Small intestine (tissue), 7 donors: ENCODE data around the gene C11orf54. TPM values are rescaled to one million over a fixed set of nuclear protein-coding genes. Genes with fewer than 3 reads are reported as not detected.

Experiments
- DNase-seq, 2 donors: peaks; one replicate each; pipeline versions ENCODE4 v3.0.0 to v3.0.0-alpha.2; 2013
- FAIRE-seq: peaks from 2 replicates; lab custom pipeline; 2012; peaks lifted over from hg19 to GRCh38; lab: Jason Lieb, UNC
- H3K27ac ChIP-seq, 3 donors: one replicate each; pipeline ENCODE4 v1.5.1; 2013; ENCODE audit warnings: low read length in 2 of 3, mild to moderate bottlenecking in 2 of 3, control low read depth in 1 of 3, inconsistent platforms in 1 of 3, low read depth in 1 of 3, moderate library complexity in 1 of 3
- H3K27me3 ChIP-seq, 3 donors: one replicate each; pipeline ENCODE4 v1.6.1; 2013; ENCODE audit warnings: low read length in 3 of 3, inconsistent platforms in 1 of 3; ENCODE audit not compliant: control insufficient read depth in 3 of 3, insufficient read depth in 3 of 3
- H3K36me3 ChIP-seq, 3 donors: one replicate each; pipeline ENCODE4 v1.6.1; 2013; ENCODE audit warnings: low read length in 3 of 3, inconsistent platforms in 1 of 3, low read depth in 1 of 3, mild to moderate bottlenecking in 1 of 3, moderate library complexity in 1 of 3; ENCODE audit not compliant: control insufficient read depth in 3 of 3, insufficient read depth in 2 of 3
- H3K4me1 ChIP-seq, 3 donors: one replicate each; pipeline ENCODE4 v1.6.1; 2013; ENCODE audit warnings: low read length in 2 of 3, inconsistent platforms in 1 of 3, low read depth in 1 of 3, mild to moderate bottlenecking in 1 of 3, moderate library complexity in 1 of 3; ENCODE audit not compliant: control insufficient read depth in 3 of 3, insufficient read depth in 2 of 3
- H3K4me3 ChIP-seq, 3 donors: one replicate each; pipeline ENCODE4 v1.5.1; 2013; ENCODE audit warnings: low read length in 3 of 3, control low read depth in 1 of 3, inconsistent platforms in 1 of 3, low read depth in 1 of 3, mild to moderate bottlenecking in 1 of 3, moderate library complexity in 1 of 3
- H3K9me3 ChIP-seq, 2 donors: one replicate each; pipeline ENCODE4 v1.6.1; 2013; ENCODE audit warnings: low read depth in 1 of 2, low read length in 1 of 2; ENCODE audit not compliant: control insufficient read depth in 2 of 2, insufficient read depth in 1 of 2
- WGBS, 3 donors: extraction: QIAGEN DNeasy Blood & Tissue Kit; methylation state at CpG; one replicate each; pipeline ENCODE4 v1.1.7; 2013; 5-methylcytosine and 5-hydroxymethylcytosine counted together
- polyA plus RNA-seq, 4 donors: library from polyadenylated mRNA; stranded (reverse) in 3 of 4; unstranded in 1 of 4; fragments of 200-250 nt in 3 of 4; fragments of 120-200 nt in 1 of 4; gene quantifications; one replicate each; pipeline versions ENCODE4 v1.2.1 to v1.2.3, GENCODE V29; 2013
- donor health status: healthy with polysubstance abuse.
- donor health status: control.
- donor health status: control.
- donor health status: Bipolar disorder and iron deficiency.
- donor health status: healthy.

The C11orf54 gene
- polyA plus RNA-seq, 4 donors = 26.3 to 106 (median 62.2) TPM

- H3K9me3 ChIP-seq = peaks cover 0 to 3% of the 10 kb centered on the region in 2 donors
- no peak overlapping the region for H3K27ac ChIP-seq
- no peaks in the 10 kb centered on the region for H3K4me1 ChIP-seq
- no peaks in the 10 kb centered on the region for H3K27me3 ChIP-seq
- no peak for DNase-seq
- peaks cover 0 to 35% (median 5%) of the 10 kb centered on the region in 3 donors for H3K36me3 ChIP-seq
- H3K4me3 ChIP-seq = no peak overlapping the region
- no peak for FAIRE-seq
These were observed 28.8 kb upstream of the C11orf54 start for GRCh38 chr11:93712678-93713077.

DNA sequence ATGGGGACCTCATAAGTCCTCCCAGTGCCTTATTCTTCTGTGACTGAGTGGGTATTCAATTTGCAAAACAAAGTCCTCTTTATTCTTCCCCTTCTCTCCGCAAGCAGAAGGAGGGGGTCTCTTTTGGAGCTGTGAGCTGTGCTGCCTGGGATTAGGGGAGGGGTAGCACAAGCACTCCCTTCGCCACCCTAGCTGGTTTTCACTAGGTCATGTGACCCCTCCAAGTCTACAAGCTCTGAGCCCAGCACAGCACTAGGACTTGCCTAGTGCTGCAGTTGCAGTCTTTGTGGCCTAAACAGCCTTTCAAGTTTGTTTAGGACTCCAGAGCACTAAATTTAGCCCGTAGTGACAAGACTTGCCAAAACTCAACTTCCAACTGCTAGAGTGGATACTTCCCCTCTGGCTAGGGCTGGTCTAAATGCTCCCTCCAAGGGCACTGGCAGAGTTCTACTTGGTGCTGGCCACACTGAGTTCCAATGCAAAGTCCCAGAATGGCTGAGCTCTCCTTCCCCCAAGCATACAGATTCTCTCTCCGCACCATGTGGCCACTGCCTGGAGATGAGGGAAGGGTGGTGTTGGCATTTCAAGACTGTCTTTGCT lies 25.6 kb upstream of the C11orf54 start:
- no peak for DNase-seq
- no peak for FAIRE-seq
- Histone ChIP-seq H3K4me3 (no peak overlapping the region), H3K27ac (no peak overlapping the region), H3K27me3 (no peaks in the 10 kb centered on the region), H3K36me3 (peaks cover 0 to 43% (median 3%) of the 10 kb centered on the region in 3 donors), H3K4me1 (no peaks in the 10 kb centered on the region), H3K9me3 (no peaks in the 10 kb centered on the region)
- WGBS, 3 donors = 91 to 97% (median 94%) methylated on average over 4 of the region's 4 CpGs

DNA sequence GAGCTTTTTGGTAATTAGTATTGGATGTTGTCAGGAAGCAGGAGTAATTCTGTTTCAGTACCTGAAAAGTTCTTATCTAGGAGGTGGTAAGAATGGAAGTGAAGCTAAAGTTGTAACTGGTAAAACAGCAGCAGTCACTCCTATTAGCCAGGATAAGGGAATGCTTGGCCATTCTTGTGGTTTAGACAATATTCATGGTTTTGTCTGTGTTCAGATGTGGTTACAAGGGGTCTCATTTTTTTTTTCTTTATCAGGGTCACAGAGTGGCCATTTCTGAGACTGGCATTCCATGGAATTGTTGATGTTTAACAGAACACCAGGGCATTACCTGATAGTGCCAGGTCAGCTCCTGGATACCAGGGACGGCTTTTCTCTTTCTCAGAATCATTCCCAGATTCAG lies 24.0 kb upstream of the C11orf54 start:
- peaks cover 0 to 40% (median 3%) of the 10 kb centered on the region in 3 donors for H3K36me3 ChIP-seq
- no peak for DNase-seq
- FAIRE-seq = no peak
- no peaks in the 10 kb centered on the region for H3K9me3 ChIP-seq
- H3K27ac ChIP-seq = no peak overlapping the region
- WGBS, 3 donors = 96 to 100% (median 96%) methylated on average over 1 of the region's 1 CpG
- no peaks in the 10 kb centered on the region for H3K27me3 ChIP-seq
- H3K4me3 ChIP-seq = no peak overlapping the region
- no peaks in the 10 kb centered on the region for H3K4me1 ChIP-seq

DNA sequence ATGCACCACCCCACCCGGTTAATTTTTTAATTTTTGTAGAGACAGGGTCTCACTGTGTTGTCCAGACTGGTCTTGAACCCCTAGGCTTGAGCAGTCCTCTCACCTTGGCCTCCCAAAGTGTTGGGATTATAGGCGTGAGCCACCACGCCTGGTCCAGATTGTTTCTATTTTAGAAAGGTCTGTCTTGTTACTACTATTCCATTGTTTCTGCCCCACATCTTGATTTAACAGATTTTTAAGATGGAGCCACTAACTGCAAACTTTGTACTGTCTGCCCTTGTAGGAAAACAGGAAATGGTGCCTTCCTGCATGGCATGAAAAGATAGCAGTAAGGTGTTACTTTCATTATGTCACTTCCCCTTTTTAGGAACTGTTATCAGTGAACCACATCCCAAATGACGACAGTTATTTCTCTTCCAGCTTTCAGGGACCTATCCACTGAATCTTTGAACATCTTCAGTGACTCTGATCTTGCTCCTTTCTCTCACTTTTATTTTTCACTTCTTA lies 23.4 kb upstream of the C11orf54 start:
- H3K36me3 ChIP-seq = peaks cover 0 to 43% (median 3%) of the 10 kb centered on the region in 3 donors
- no peak for FAIRE-seq

DNA sequence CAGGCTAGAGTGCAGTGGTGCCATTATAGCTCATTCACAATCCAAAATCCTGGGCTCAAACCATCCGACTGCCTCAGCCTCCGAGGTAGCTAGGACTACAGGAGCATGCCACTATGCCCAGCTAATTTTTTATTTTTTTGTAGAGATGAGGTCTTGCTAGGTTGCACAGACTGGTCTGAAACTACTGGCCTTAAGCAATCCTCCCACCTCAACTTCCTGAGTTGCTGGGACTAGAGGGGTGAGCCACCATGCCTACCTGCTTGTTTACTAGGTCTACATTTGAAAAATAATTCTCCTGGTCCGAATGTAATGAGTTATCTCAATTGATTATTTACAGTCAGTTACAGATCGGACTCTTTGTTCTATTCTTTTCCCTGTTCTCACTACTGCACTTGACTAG lies 22.2 kb upstream of the C11orf54 start:
- Histone ChIP-seq H3K27ac (no peak overlapping the region), H3K27me3 (no peaks in the 10 kb centered on the region), H3K4me1 (no peaks in the 10 kb centered on the region), H3K9me3 (no peaks in the 10 kb centered on the region), H3K36me3 (peaks cover 0 to 42% (median 5%) of the 10 kb centered on the region in 3 donors), H3K4me3 (no peak overlapping the region)
- 90 to 94% (median 91%) methylated on average over 4 of the region's 4 CpGs for WGBS, 3 donors
- DNase-seq (no peak), FAIRE-seq (no peak)

More for the DNA sequence above, 23.4 kb upstream of the C11orf54 start:
- no peaks in the 10 kb centered on the region for H3K27me3 ChIP-seq
- WGBS, 3 donors = 73 to 89% (median 81%) methylated on average over 4 of the region's 4 CpGs
- DNase-seq = no peak
- no peaks in the 10 kb centered on the region for H3K9me3 ChIP-seq
- no peaks in the 10 kb centered on the region for H3K4me1 ChIP-seq
- H3K4me3 ChIP-seq = no peak overlapping the region
- H3K27ac ChIP-seq = no peak overlapping the region

- WGBS, 3 donors = 92 to 96% (median 96%) methylated on average over 7 of the region's 7 CpGs
- no peak for FAIRE-seq
- Histone ChIP-seq H3K27me3 (no peaks in the 10 kb centered on the region), H3K27ac (no peak overlapping the region), H3K9me3 (no peaks in the 10 kb centered on the region), H3K4me1 (no peaks in the 10 kb centered on the region), H3K4me3 (no peak overlapping the region), H3K36me3 (peaks cover 0 to 39% (median 5%) of the 10 kb centered on the region in 3 donors)
- DNase-seq = no peak
These were observed 20.9 kb upstream of the C11orf54 start for GRCh38 chr11:93720522-93720921.

- WGBS, 3 donors = 96 to 100% (median 100%) methylated on average over 1 of the region's 1 CpG
- Histone ChIP-seq H3K4me1 (no peaks in the 10 kb centered on the region), H3K27ac (no peak overlapping the region), H3K9me3 (no peaks in the 10 kb centered on the region), H3K36me3 (peaks cover 7 to 30% (median 7%) of the 10 kb centered on the region in 3 donors), H3K4me3 (no peak overlapping the region), H3K27me3 (no peaks in the 10 kb centered on the region)
- FAIRE-seq (no peak), DNase-seq (no peak)
These were observed 17.4 kb upstream of the C11orf54 start for GRCh38 chr11:93724089-93724488.

DNA sequence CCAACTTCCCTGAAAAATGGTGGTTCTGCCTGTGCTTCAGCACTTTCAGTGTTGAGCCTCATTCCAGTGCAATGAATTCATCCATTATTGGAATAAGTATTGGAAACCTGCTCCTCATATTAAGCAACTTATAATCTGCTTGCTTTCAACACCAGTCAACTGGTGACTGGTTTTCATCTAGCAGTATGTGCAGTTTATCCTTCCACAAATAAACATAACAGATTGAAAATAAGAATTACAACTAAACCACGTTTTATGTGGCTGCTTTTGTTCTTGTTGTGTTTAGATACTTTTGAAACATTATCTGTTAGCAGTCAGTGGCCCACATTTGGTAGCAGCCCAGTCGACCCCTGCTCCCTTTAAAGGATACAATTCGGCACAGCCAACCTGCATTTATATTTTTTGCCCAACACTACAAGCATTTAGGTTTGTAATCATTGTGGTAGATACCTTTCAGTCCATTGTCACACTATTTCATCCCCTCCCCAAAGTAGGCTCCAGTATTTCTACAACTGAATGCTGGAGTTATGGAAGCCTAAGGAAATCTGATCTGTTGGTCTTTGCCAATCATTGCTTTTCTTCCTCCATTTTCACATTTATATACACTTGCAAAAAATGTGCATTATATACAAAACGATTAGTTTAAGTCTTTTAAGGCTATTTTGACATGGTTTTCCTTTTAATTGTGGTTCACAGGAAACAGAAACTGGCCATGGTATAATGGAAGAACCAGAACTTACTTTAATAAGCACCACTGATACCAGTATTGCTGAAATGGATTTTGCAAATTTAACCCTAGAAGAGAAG lies 13.3 kb upstream of the C11orf54 start:
- H3K9me3 ChIP-seq = no peaks in the 10 kb centered on the region
- H3K4me1 ChIP-seq = peaks cover 0 to 4% (median 0%) of the 10 kb centered on the region in 3 donors
- DNase-seq (no peak), FAIRE-seq (no peak)
- 51 to 56% (median 55%) methylated on average over 4 of the region's 4 CpGs for WGBS, 3 donors
- H3K4me3 ChIP-seq = no peak overlapping the region
- peaks cover 12 to 17% (median 14%) of the 10 kb centered on the region in 3 donors for H3K36me3 ChIP-seq
- H3K27ac ChIP-seq = no peak overlapping the region
- no peaks in the 10 kb centered on the region for H3K27me3 ChIP-seq
